ENCODE measurements around the gene GCC2. TPM values are rescaled to one million over a fixed set of nuclear protein-coding genes. Genes with fewer than 3 reads are reported as not detected.

Gene GCC2
- total RNA-seq, 2 experiments from 2014 or later: 19.7 to 43.9 TPM

DNA sequence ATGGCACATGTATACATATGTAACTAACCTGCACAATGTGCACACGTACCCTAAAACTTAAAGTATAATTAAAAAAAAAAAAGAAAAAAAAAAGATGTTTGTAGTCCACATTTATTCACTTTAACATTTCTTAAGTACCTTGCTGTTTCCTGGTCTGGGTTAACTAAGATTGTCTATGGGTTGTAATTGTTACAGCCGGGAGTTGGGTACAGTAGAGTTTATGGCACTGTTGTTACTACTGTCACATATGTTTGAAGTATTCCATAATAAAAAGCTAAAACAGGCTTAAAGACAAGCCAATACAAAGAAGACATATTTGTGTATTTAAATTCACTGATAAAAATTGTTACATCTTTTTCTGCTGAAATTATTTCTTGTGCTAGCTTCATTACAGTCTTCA is 36.2 kb downstream of the GCC2 start:
- no TSS peak for BruUV-seq (replicated peaks)
- H3K9me3 ChIP-seq (ENCODE audit: low read length): 0 out of 2 replicates have a peak, but pooled peaks cover 12% of the 10 kb centered on the region
- TF ChIP-seq EZH2phosphoT487 (IDR thresholded peaks at IDR 0.05; ENCODE audit: borderline replicate concordance, low read depth, low read length) (no peak), CTCF (conservative IDR thresholded peaks at IDR 0.05; ENCODE audit: low read length) (no peak)
- intact Hi-C loops (cut with micrococcal nuclease; ENCODE audit: unreplicated experiment): no loop called here
- POLR2A ChIA-PET: no interaction called here
- CTCF ChIA-PET (ENCODE audit: unreplicated experiment): no interaction called here
- no peak overlapping the region for H2AFZ ChIP-seq (ENCODE audit: low read length)
- DNase-seq (ENCODE audit: low spot score): no peak
- no peaks in the 10 kb centered on the region for H3K9me2 ChIP-seq (ENCODE audit: insufficient read depth, low read length)
- no peaks in the 10 kb centered on the region for H3K79me2 ChIP-seq (ENCODE audit: insufficient read depth, low read depth, low read length)
- no peaks in the 10 kb centered on the region for H3K4me1 ChIP-seq (ENCODE audit: insufficient read depth, low read length, poor library complexity, severe bottlenecking)
- H3K4me2 ChIP-seq (ENCODE audit: low read length): no peak overlapping the region
- peaks cover 77% of the 10 kb centered on the region for H3K36me3 ChIP-seq (ENCODE audit: insufficient read depth, low read length)
- H4K20me1 ChIP-seq (ENCODE audit: insufficient read depth, low read length): no peaks in the 10 kb centered on the region
- H3K27ac ChIP-seq (ENCODE audit: low read depth, low read length, poor library complexity, severe bottlenecking): no peak overlapping the region
- no peak overlapping the region for H3K4me3 ChIP-seq (ENCODE audit: low read depth, low read length, poor library complexity, severe bottlenecking)

- intact Hi-C loops (cut with micrococcal nuclease; ENCODE audit: unreplicated experiment): no loop called here
- H3K4me3 ChIP-seq (ENCODE audit: low read depth, low read length, poor library complexity, severe bottlenecking): no peak overlapping the region
- BruUV-seq (replicated peaks): no TSS peak
- no peaks in the 10 kb centered on the region for H3K79me2 ChIP-seq (ENCODE audit: insufficient read depth, low read depth, low read length)
- no peak overlapping the region for H2AFZ ChIP-seq (ENCODE audit: low read length)
- H3K36me3 ChIP-seq (ENCODE audit: insufficient read depth, low read length): peaks cover 74% of the 10 kb centered on the region
- H3K4me2 ChIP-seq (ENCODE audit: low read length): no peak overlapping the region
- H3K4me1 ChIP-seq (ENCODE audit: insufficient read depth, low read length, poor library complexity, severe bottlenecking): no peaks in the 10 kb centered on the region
- no peaks in the 10 kb centered on the region for H4K20me1 ChIP-seq (ENCODE audit: insufficient read depth, low read length)
- TF ChIP-seq EZH2phosphoT487 (IDR thresholded peaks at IDR 0.05; ENCODE audit: borderline replicate concordance, low read depth, low read length) (no peak), CTCF (conservative IDR thresholded peaks at IDR 0.05; ENCODE audit: low read length) (no peak)
- POLR2A ChIA-PET: no interaction called here
- no peak overlapping the region for H3K27ac ChIP-seq (ENCODE audit: low read depth, low read length, poor library complexity, severe bottlenecking)
- CTCF ChIA-PET (ENCODE audit: unreplicated experiment): no interaction called here
- H3K9me2 ChIP-seq (ENCODE audit: insufficient read depth, low read length): no peaks in the 10 kb centered on the region
- DNase-seq (ENCODE audit: low spot score): no peak
- no peaks in the 10 kb centered on the region for H3K9me3 ChIP-seq (ENCODE audit: low read length)
Measured at GRCh38 chr2:108490506-108491122, 41.6 kb downstream of the GCC2 start.

GRCh38 chr2:108491848-108492247 is 42.8 kb downstream of the GCC2 start:
- TF ChIP-seq CTCF (conservative IDR thresholded peaks at IDR 0.05; ENCODE audit: low read length): no peak
- no peak for TF ChIP-seq EZH2phosphoT487 (IDR thresholded peaks at IDR 0.05; ENCODE audit: borderline replicate concordance, low read depth, low read length)
- no peak overlapping the region for H2AFZ ChIP-seq (ENCODE audit: low read length)
- H3K79me2 ChIP-seq (ENCODE audit: insufficient read depth, low read depth, low read length): no peaks in the 10 kb centered on the region
- H3K4me2 ChIP-seq (ENCODE audit: low read length): no peak overlapping the region
- no peak overlapping the region for H3K27ac ChIP-seq (ENCODE audit: low read depth, low read length, poor library complexity, severe bottlenecking)
- CTCF ChIA-PET (ENCODE audit: unreplicated experiment): no interaction called here
- H3K9me3 ChIP-seq (ENCODE audit: low read length): no peaks in the 10 kb centered on the region
- no peak overlapping the region for H3K4me3 ChIP-seq (ENCODE audit: low read depth, low read length, poor library complexity, severe bottlenecking)
- POLR2A ChIA-PET: no interaction called here
- intact Hi-C loops (cut with micrococcal nuclease; ENCODE audit: unreplicated experiment): no loop called here
- BruUV-seq (replicated peaks): no TSS peak
- peaks cover 65% of the 10 kb centered on the region for H3K36me3 ChIP-seq (ENCODE audit: insufficient read depth, low read length)
- no peak for DNase-seq (ENCODE audit: low spot score)
- no peaks in the 10 kb centered on the region for H3K9me2 ChIP-seq (ENCODE audit: insufficient read depth, low read length)
- no peaks in the 10 kb centered on the region for H4K20me1 ChIP-seq (ENCODE audit: insufficient read depth, low read length)
- H3K4me1 ChIP-seq (ENCODE audit: insufficient read depth, low read length, poor library complexity, severe bottlenecking): no peaks in the 10 kb centered on the region
